ENCODE data around the gene ZSWIM7. TPM values are rescaled to one million over a fixed set of nuclear protein-coding genes. Genes with fewer than 3 reads are reported as not detected.

The ZSWIM7 gene
- 9.6 and 14.3 TPM in 2 replicates for total RNA-seq

GRCh38 chr17:15999141-15999973 is at the start of gene ZSWIM7, which contains the start of gene TTC19:
TSS of gene ZSWIM7 (minus strand) at chr17:15999704. CDS start at chr17:15999594, 110 bp downstream.
TSS of gene TTC19 (plus strand) at chr17:15999824. CDS start at chr17:15999849, 25 bp downstream.

GRCh38 chr17:15944759-15945526 is 54.6 kb downstream of the ZSWIM7 start, which contains the start of gene ADORA2B:
TSS of gene ADORA2B (plus strand) at chr17:15945130. CDS start at chr17:15945249, 119 bp downstream.

Other genes with a start within 250 kb of the ZSWIM7 start
- 37.8 and 39.8 TPM in 2 replicates for gene ADORA2B, start 54.6 kb downstream of the ZSWIM7 start, total RNA-seq
- 34.6 and 38.2 TPM in 2 replicates for gene TTC19, start 120 bp upstream of the ZSWIM7 start, total RNA-seq
- gene NCOR1, start 215.8 kb upstream of the ZSWIM7 start, total RNA-seq = 53.4 and 76.5 TPM in 2 replicates
- 9.9 and 31.6 TPM in 2 replicates for gene PIGL, start 217.5 kb upstream of the ZSWIM7 start, total RNA-seq